Activated CD4-positive, alpha-beta T cell treated with anti-CD3 and anti-CD28 coated beads, Interleukin-2, amount 10 ng/mL, durations not matched to agents 7 days and 5 days (primary cell): ENCODE measurements around the gene ABHD16B. TPM values are rescaled to one million over a fixed set of nuclear protein-coding genes. Genes with fewer than 3 reads are reported as not detected.
"Not testable (repeated sequence)": the region's sequence is repeated elsewhere in the genome, so short reads cannot be mapped to it uniquely, and the experiment has no call there.

Experiments used
- CTCF ChIA-PET: fragments of 350-600 bp; sonication (Branson Sonifier 250); formaldehyde crosslinking; loops from one replicate; lab custom pipeline; 2021; ENCODE audit warnings: antibody characterized with exemption; lab: Charles Lee
- POLR2A ChIA-PET: fragments of 350-600 bp; sonication (Branson Sonifier 250); formaldehyde crosslinking; loops from one replicate; lab custom pipeline; 2021; ENCODE audit warnings: antibody characterized with exemption; lab: Charles Lee
- DNase-seq: peaks from one replicate; pipeline ENCODE4 v3.0.0-alpha.2; 2020
- H3K27ac Mint-ChIP-seq: one replicate; pipeline ENCODE4 v1.8.0; 2021; ENCODE audit warnings: mild to moderate bottlenecking, moderate library complexity, mixed read lengths
- H3K27me3 Mint-ChIP-seq: one replicate; pipeline ENCODE4 v1.8.0; 2021; ENCODE audit warnings: mixed read lengths
- H3K36me3 Mint-ChIP-seq: one replicate; pipeline ENCODE4 v1.8.0; 2021; ENCODE audit warnings: low read depth, mixed read lengths
- H3K4me1 Mint-ChIP-seq: one replicate; pipeline ENCODE4 v1.8.0; 2021; ENCODE audit warnings: mixed read lengths
- H3K4me3 Mint-ChIP-seq: one replicate; pipeline ENCODE4 v1.8.0; 2021; ENCODE audit warnings: mild to moderate bottlenecking, moderate library complexity, mixed read lengths
- H3K9me3 Mint-ChIP-seq: one replicate; pipeline ENCODE4 v1.8.0; 2021; ENCODE audit warnings: mixed read lengths
- total RNA-seq, 2 experiments: library from RNA; stranded (reverse); gene quantifications; one replicate each; pipeline ENCODE4 v1.2.3, GENCODE V29; 2021

ABHD16B gene
- total RNA-seq, 2 experiments from 2014 or later = not detected

GRCh38 chr20:63851548-63851943 lies 9.8 kb upstream of the ABHD16B start:
- H3K27me3 Mint-ChIP-seq = peaks cover 16% of the 10 kb centered on the region
- H3K36me3 Mint-ChIP-seq, H3K4me3 Mint-ChIP-seq, H3K27ac Mint-ChIP-seq, DNase-seq, H3K9me3 Mint-ChIP-seq, POLR2A ChIA-PET: not testable (repeated sequence)
- H3K4me1 Mint-ChIP-seq = peaks cover 12% of the 10 kb centered on the region
- CTCF ChIA-PET = interaction anchor here (0.7 kb wide), 1 partner anchor 11 kb away, joined by 3 read pairs; no protein-coding TSS in a partner anchor

- peaks cover 16% of the 10 kb centered on the region for H3K27me3 Mint-ChIP-seq
- POLR2A ChIA-PET, H3K4me3 Mint-ChIP-seq: not testable (repeated sequence)
Observed at GRCh38 chr20:63853733-63854068, 7.6 kb upstream of the ABHD16B start.

GRCh38 chr20:63854069-63854765 lies 7.1 kb upstream of the ABHD16B start:
- ChIA-PET POLR2A (no interaction called here), CTCF (no interaction called here)
- Mint-ChIP-seq H3K9me3 (no peaks in the 10 kb centered on the region), H3K36me3 (no peaks in the 10 kb centered on the region), H3K4me1 (peaks cover 22% of the 10 kb centered on the region), H3K4me3 (no peak overlapping the region), H3K27ac (no peak overlapping the region), H3K27me3 (peaks cover 14% of the 10 kb centered on the region)
- DNase-seq = no peak

More at GRCh38 chr20:63853733-63854068, 7.6 kb upstream of the ABHD16B start:
- H3K36me3 Mint-ChIP-seq, DNase-seq, H3K27ac Mint-ChIP-seq, CTCF ChIA-PET, H3K9me3 Mint-ChIP-seq: not testable (repeated sequence)
- H3K4me1 Mint-ChIP-seq = peaks cover 17% of the 10 kb centered on the region

- no peaks in the 10 kb centered on the region for H3K36me3 Mint-ChIP-seq
Observed at GRCh38 chr20:63854766-63855362, 6.4 kb upstream of the ABHD16B start.

GRCh38 chr20:63855363-63856097 lies 5.8 kb upstream of the ABHD16B start:
- no peak for DNase-seq
- H3K36me3 Mint-ChIP-seq = no peaks in the 10 kb centered on the region
- no peaks in the 10 kb centered on the region for H3K9me3 Mint-ChIP-seq
- H3K27ac Mint-ChIP-seq = no peak overlapping the region
- peaks cover 25% of the 10 kb centered on the region for H3K4me1 Mint-ChIP-seq
- no peak overlapping the region for H3K4me3 Mint-ChIP-seq
- peaks cover 13% of the 10 kb centered on the region for H3K27me3 Mint-ChIP-seq
- CTCF ChIA-PET = interaction anchor here (1.1 to 1.3 kb wide), 2 partner anchors 13 to 14 kb away, joined by 3 read pairs; no protein-coding TSS in a partner anchor
- POLR2A ChIA-PET = no interaction called here

More at GRCh38 chr20:63854766-63855362, 6.4 kb upstream of the ABHD16B start:
- ChIA-PET CTCF (interaction anchor here (1.1 to 1.3 kb wide), 2 partner anchors 13 kb away, joined by 3 read pairs; no protein-coding TSS in a partner anchor), POLR2A (no interaction called here)
- H3K27me3 Mint-ChIP-seq = peaks cover 14% of the 10 kb centered on the region
- no peak overlapping the region for H3K4me3 Mint-ChIP-seq
- no peak overlapping the region for H3K27ac Mint-ChIP-seq
- no peaks in the 10 kb centered on the region for H3K9me3 Mint-ChIP-seq
- H3K4me1 Mint-ChIP-seq = peaks cover 25% of the 10 kb centered on the region
- DNase-seq = no peak

GRCh38 chr20:63856098-63856511 lies 5.2 kb upstream of the ABHD16B start:
- ChIA-PET CTCF (interaction anchor here (1.1 to 1.3 kb wide), 2 partner anchors 12 to 14 kb away, joined by 3 read pairs; no protein-coding TSS in a partner anchor), POLR2A (no interaction called here)
- H3K27ac Mint-ChIP-seq = no peak overlapping the region
- peaks cover 3% of the 10 kb centered on the region for H3K36me3 Mint-ChIP-seq
- DNase-seq = no peak
- peaks cover 7% of the 10 kb centered on the region for H3K27me3 Mint-ChIP-seq
- H3K4me3 Mint-ChIP-seq = no peak overlapping the region
- peaks cover 19% of the 10 kb centered on the region for H3K4me1 Mint-ChIP-seq
- no peaks in the 10 kb centered on the region for H3K9me3 Mint-ChIP-seq

GRCh38 chr20:63857764-63858392 lies 3.4 kb upstream of the ABHD16B start:
- no peak overlapping the region for H3K4me3 Mint-ChIP-seq
- H3K36me3 Mint-ChIP-seq = peaks cover 5% of the 10 kb centered on the region
- ChIA-PET CTCF (no interaction called here), POLR2A (no interaction called here)
- H3K9me3 Mint-ChIP-seq = no peaks in the 10 kb centered on the region
- H3K4me1 Mint-ChIP-seq = peaks cover 13% of the 10 kb centered on the region
- H3K27ac Mint-ChIP-seq = no peak overlapping the region
- H3K27me3 Mint-ChIP-seq = no peaks in the 10 kb centered on the region
- no peak for DNase-seq

- ChIA-PET POLR2A (no interaction called here), CTCF (interaction anchor here (0.5 kb wide), 1 partner anchor 10 kb away, joined by 3 read pairs; no protein-coding TSS in a partner anchor)
- no peak overlapping the region for H3K27ac Mint-ChIP-seq
- H3K4me1 Mint-ChIP-seq = peaks cover 20% of the 10 kb centered on the region
- DNase-seq = no peak
- no peaks in the 10 kb centered on the region for H3K27me3 Mint-ChIP-seq
- no peak overlapping the region for H3K4me3 Mint-ChIP-seq
- H3K9me3 Mint-ChIP-seq = no peaks in the 10 kb centered on the region
- H3K36me3 Mint-ChIP-seq = peaks cover 10% of the 10 kb centered on the region
Observed at GRCh38 chr20:63858393-63859165, 2.7 kb upstream of the ABHD16B start.

- Mint-ChIP-seq H3K4me1 (peaks cover 26% of the 10 kb centered on the region), H3K27ac (no peak overlapping the region), H3K4me3 (no peak overlapping the region), H3K27me3 (no peaks in the 10 kb centered on the region), H3K36me3 (peaks cover 15% of the 10 kb centered on the region), H3K9me3 (no peaks in the 10 kb centered on the region)
- ChIA-PET CTCF (interaction anchor here (0.5 to 0.6 kb wide), 2 partner anchors 9 to 10 kb away, joined by 3 read pairs; no protein-coding TSS in a partner anchor), POLR2A (no interaction called here)
- no peak for DNase-seq
Observed at GRCh38 chr20:63859166-63859699, 2.1 kb upstream of the ABHD16B start.

- Mint-ChIP-seq H3K4me1 (peaks cover 27% of the 10 kb centered on the region), H3K27ac (no peak overlapping the region), H3K4me3 (no peak overlapping the region), H3K36me3 (peaks cover 15% of the 10 kb centered on the region), H3K27me3 (no peaks in the 10 kb centered on the region), H3K9me3 (no peaks in the 10 kb centered on the region)
- POLR2A ChIA-PET = no interaction called here
- DNase-seq = no peak
- CTCF ChIA-PET = no interaction called here
Observed at GRCh38 chr20:63860325-63861051, 810 bp upstream of the ABHD16B start.
